K562 (cell line): ENCODE results near the gene CRX. TPM values are rescaled to one million over a fixed set of nuclear protein-coding genes. Genes with fewer than 3 reads are reported as not detected.

Source experiments
- ATAC-seq: fragments of 200-7000 bp; cut with Tn5 transposase; 3 replicates; pipeline ENCODE4 v1.9.1; 2020; ENCODE audit warnings: moderate library complexity
- BruUV-seq: library from RNA; stranded (reverse); fragments of 400-500 nt; replicated peaks from 2 replicates; lab custom pipeline; 2021; lab: Mats Ljungman, UMichigan
- CTCF ChIA-PET: fragments of 300-600 bp; formaldehyde crosslinking; extraction: SDS; loops from one replicate; lab custom pipeline; 2021; ENCODE audit warnings: low intra/inter-chr PET ratio; lab: Yijun Ruan, JAX
- POLR2A ChIA-PET: fragments of 300-600, 350-650 bp; sonication (Branson Sonifier 250); formaldehyde crosslinking; extraction: SDS; loops from one replicate; lab custom pipeline; 2021; ENCODE audit warnings: antibody characterized with exemption, inconsistent platforms; lab: Yijun Ruan, JAX
- DNase-seq, 4 experiments: peaks; one replicate each; pipeline versions ENCODE4 v3.0.0 to v3.0.0-alpha.2; 2011 to 2018; ENCODE audit warnings: low spot score in 3 of 4, mixed read lengths in 3 of 4; ENCODE audit errors: extremely low read depth in 1 of 4
- FAIRE-seq: peaks from 2 replicates; lab custom pipeline; 2011; peaks lifted over from hg19 to GRCh38; lab: Jason Lieb, UNC
- H2AFZ ChIP-seq: 2 replicates; pipeline ENCODE4 v1.6.0; 2011; ENCODE audit warnings: low read depth, low read length, control low read depth, inconsistent platforms
- H3K27ac ChIP-seq: fragments of 200-600 bp; 3 replicates; pipeline ENCODE4 v1.8.0; 2011; ENCODE audit warnings: low read depth, mild to moderate bottlenecking, control low read depth, inconsistent platforms, low read length, moderate library complexity, mixed read lengths; ENCODE audit errors: extremely low read depth
- H3K27me3 ChIP-seq, 2 experiments: fragments of 300-600 bp in 1 of 2; 2 replicates in 1 of 2; 3 replicates in 1 of 2; pipeline versions ENCODE4 v1.6.0 to v1.8.0; 2011; ENCODE audit warnings: inconsistent platforms in 2 of 2, low read length in 2 of 2, mild to moderate bottlenecking in 1 of 2, mixed read lengths in 1 of 2, moderate library complexity in 1 of 2; ENCODE audit not compliant: control insufficient read depth in 2 of 2, insufficient read depth in 2 of 2
- H3K36me3 ChIP-seq: fragments of 300-600 bp; 3 replicates; pipeline ENCODE4 v1.8.0; 2011; ENCODE audit warnings: mild to moderate bottlenecking, low read length, inconsistent platforms; ENCODE audit not compliant: control insufficient read depth, insufficient read depth
- H3K4me1 ChIP-seq, 2 experiments: fragments of 200-600 bp in 1 of 2; replicated peaks in 1 of 2; 2 replicates in 1 of 2; 3 replicates in 1 of 2; pipeline versions ENCODE4 v1.5.1 to v1.8.0; 2011; ENCODE audit warnings: inconsistent platforms in 2 of 2, low read length in 2 of 2, mild to moderate bottlenecking in 1 of 2, mixed read lengths in 1 of 2, moderate library complexity in 1 of 2; ENCODE audit not compliant: control insufficient read depth in 2 of 2, insufficient read depth in 2 of 2
- H3K4me2 ChIP-seq: 2 replicates; pipeline ENCODE4 v1.6.1; 2011; ENCODE audit warnings: low read length, control low read depth, inconsistent platforms, mixed read lengths; ENCODE audit not compliant: insufficient read depth
- H3K4me3 ChIP-seq: fragments of 200-600 bp; sonication (generic), shearing (Covaris generic); 2 replicates; pipeline ENCODE4 v1.5.1; 2016; ENCODE audit warnings: control low read depth, inconsistent platforms
- H3K79me2 ChIP-seq: fragments of 200-600 bp; 3 replicates; pipeline ENCODE4 v1.8.0; 2011; ENCODE audit warnings: low read length, inconsistent platforms; ENCODE audit not compliant: control insufficient read depth, insufficient read depth
- H3K9ac ChIP-seq, 2 experiments: 2 replicates each; pipeline versions ENCODE4 v1.6.0 to v1.6.1; 2011; ENCODE audit warnings: low read depth in 2 of 2, low read length in 2 of 2, control low read depth in 1 of 2, inconsistent platforms in 1 of 2, mild to moderate bottlenecking in 1 of 2, mixed read lengths in 1 of 2; ENCODE audit not compliant: insufficient read depth in 1 of 2
- H3K9me1 ChIP-seq: one replicate; pipeline ENCODE4 v1.6.0; 2011; ENCODE audit warnings: inconsistent platforms, mild to moderate bottlenecking, low read length, moderate library complexity; ENCODE audit not compliant: control insufficient read depth, insufficient read depth
- H3K9me3 ChIP-seq: replicated peaks from 2 replicates; pipeline ENCODE4 v1.5.1; 2011; ENCODE audit warnings: low read depth, low read length, inconsistent platforms; ENCODE audit not compliant: control insufficient read depth, insufficient read depth
- H4K20me1 ChIP-seq: replicated peaks from 2 replicates; pipeline ENCODE4 v1.6.1; 2011; ENCODE audit warnings: low read length, inconsistent platforms, mixed read lengths; ENCODE audit not compliant: control insufficient read depth, insufficient read depth
- NFIC ChIP-seq: fragments of 450-650 bp; IDR thresholded peaks from 2 replicates; pipeline ENCODE4 v1.6.1; 2017; ENCODE audit warnings: mild to moderate bottlenecking, inconsistent platforms
- NFIX ChIP-seq: fragments of 250-450 bp; sonication (Bioruptor Pico); IDR thresholded peaks from 2 replicates; pipeline ENCODE4 v1.4.0; 2020; ENCODE audit warnings: low read depth, mild to moderate bottlenecking, moderate library complexity
- WGBS: fragments of 100-300 bp; shearing (Covaris generic); methylation state at CpG from one replicate; pipeline ENCODE4 v1.1.6; 2016; ENCODE audit warnings: low coverage, mixed read lengths; ENCODE audit not compliant: insufficient coverage; ENCODE audit errors: missing lambda C conversion rate; 5-methylcytosine and 5-hydroxymethylcytosine counted together
- in situ Hi-C: fragments of 300-500 bp; cut with MboI; formaldehyde crosslinking; loops from 4 replicates; pipeline ENCODE4 v1.15.0; 2018; ENCODE audit warnings: inconsistent platforms, mixed read lengths
- intact Hi-C: fragments of 100-400 bp; cut with micrococcal nuclease; formaldehyde crosslinking; loops from 2 replicates; pipeline ENCODE4 v1.14.2; 2022
- polyA plus RNA-seq, 8 experiments: library from polyadenylated mRNA; depleted of rRNA in 4 of 8; stranded (reverse) in 5 of 8; unstranded in 3 of 8; fragments of >200 nt; fragmentation: Nextera tagmentation in 2 of 8; fragmentation: Illumina TruSeq in 1 of 8; extraction: Ambion mirVana in 2 of 8; extraction: Trizol in 1 of 8; gene quantifications; 2 replicates each; pipeline versions ENCODE4 v1.2.1 to v1.2.3, GENCODE V29; 2011 to 2014; ENCODE audit warnings: inconsistent platforms in 1 of 8, missing spikeins in 1 of 8
- total RNA-seq, 7 experiments: library from RNA; depleted of rRNA in 6 of 7; stranded (reverse); fragments of >200 nt in 6 of 7; fragmentation: Illumina TruSeq in 2 of 7; extraction: Trizol in 2 of 7; gene quantifications; 2 replicates each; pipeline versions ENCODE4 v1.2.1 to v1.2.3, GENCODE V29; 2011 to 2021; ENCODE audit warnings: low replicate concordance in 1 of 7
- TF ChIP-seq, protein P1 (sequence below), 2 experiments: fragments of 200-800 bp in 1 of 2; sonication (Bioruptor generic) in 1 of 2; sonication (generic) in 1 of 2; formaldehyde crosslinking in 1 of 2; IDR thresholded peaks in 1 of 2; conservative IDR thresholded peaks in 1 of 2; 2 replicates each; pipeline versions ENCODE4 v1.5.0 to v1.6.1; 2016 to 2020; ENCODE audit warnings: missing compliant biosample characterization in 1 of 2, missing genetic modification characterization in 1 of 2, missing genetic modification reagents in 1 of 2
- TF ChIP-seq, protein P2 (sequence below): fragments of 450-650 bp; IDR thresholded peaks from 2 replicates; pipeline ENCODE4 v1.7.0; 2016; ENCODE audit warnings: borderline replicate concordance

The CRX gene
- total and polyA plus RNA-seq, 9 of the 15 experiments (the other 6 are each of a cell fraction or from before 2014, with no cell fraction given) = 0.01 TPM; not detected in 8

DNA sequence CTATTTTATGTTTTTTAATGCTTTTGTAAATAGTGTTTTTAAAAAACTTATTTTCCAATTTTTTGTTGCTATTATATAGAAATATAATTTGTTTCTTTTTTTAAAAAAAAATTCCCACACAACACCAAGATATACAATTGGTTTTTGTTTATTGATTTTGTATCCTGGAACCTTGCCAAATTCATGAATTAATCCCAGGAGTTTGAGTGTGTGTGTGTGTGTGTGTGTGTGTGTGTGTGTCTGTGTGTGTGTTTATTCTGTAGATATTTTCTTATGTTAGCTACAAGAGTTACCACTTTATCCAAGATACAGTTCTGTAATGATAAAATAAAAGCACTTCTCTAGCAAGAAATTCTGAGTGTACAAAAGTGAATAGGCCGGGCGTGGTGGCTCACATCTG is 25.0 kb upstream of the CRX start:
- Histone ChIP-seq H3K4me2 (no peak overlapping the region), H3K79me2 (no peaks in the 10 kb centered on the region), H3K9me3 (peaks cover 8% of the 10 kb centered on the region; the same call in 1 of the 2 replicates), H3K27me3 (peaks cover 8 to 12% of the 10 kb centered on the region in 2 experiments), H3K4me1 (no peaks in the 10 kb centered on the region; a peak in 1 of 5 replicates), H3K9me1 (no peaks in the 10 kb centered on the region), H3K27ac (no peak overlapping the region), H2AFZ (no peak overlapping the region), H3K36me3 (no peaks in the 10 kb centered on the region), H3K9ac (no peak overlapping the region), H4K20me1 (no peaks in the 10 kb centered on the region), H3K4me3 (no peak overlapping the region)
- TF ChIP-seq NFIX (CRISPR knock-in tag) (0 out of 2 replicates have a peak, but pooled peaks have one; percentile 15), NFIC (peak; percentile 88)
- TF ChIP-seq, protein P1, sequence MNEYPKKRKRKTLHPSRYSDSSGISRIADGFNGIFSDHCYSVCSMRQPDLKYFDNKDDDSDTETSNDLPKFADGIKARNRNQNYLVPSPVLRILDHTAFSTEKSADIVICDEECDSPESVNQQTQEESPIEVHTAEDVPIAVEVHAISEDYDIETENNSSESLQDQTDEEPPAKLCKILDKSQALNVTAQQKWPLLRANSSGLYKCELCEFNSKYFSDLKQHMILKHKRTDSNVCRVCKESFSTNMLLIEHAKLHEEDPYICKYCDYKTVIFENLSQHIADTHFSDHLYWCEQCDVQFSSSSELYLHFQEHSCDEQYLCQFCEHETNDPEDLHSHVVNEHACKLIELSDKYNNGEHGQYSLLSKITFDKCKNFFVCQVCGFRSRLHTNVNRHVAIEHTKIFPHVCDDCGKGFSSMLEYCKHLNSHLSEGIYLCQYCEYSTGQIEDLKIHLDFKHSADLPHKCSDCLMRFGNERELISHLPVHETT (CRISPR knock-in tag; conservative IDR thresholded peaks at IDR 0.05 in 1 of 2, IDR thresholded peaks at IDR 0.05 in 1 of 2) = no peak
- TF ChIP-seq, protein P2, sequence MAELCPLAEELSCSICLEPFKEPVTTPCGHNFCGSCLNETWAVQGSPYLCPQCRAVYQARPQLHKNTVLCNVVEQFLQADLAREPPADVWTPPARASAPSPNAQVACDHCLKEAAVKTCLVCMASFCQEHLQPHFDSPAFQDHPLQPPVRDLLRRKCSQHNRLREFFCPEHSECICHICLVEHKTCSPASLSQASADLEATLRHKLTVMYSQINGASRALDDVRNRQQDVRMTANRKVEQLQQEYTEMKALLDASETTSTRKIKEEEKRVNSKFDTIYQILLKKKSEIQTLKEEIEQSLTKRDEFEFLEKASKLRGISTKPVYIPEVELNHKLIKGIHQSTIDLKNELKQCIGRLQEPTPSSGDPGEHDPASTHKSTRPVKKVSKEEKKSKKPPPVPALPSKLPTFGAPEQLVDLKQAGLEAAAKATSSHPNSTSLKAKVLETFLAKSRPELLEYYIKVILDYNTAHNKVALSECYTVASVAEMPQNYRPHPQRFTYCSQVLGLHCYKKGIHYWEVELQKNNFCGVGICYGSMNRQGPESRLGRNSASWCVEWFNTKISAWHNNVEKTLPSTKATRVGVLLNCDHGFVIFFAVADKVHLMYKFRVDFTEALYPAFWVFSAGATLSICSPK = no peak
- BruUV-seq = no TSS peak
- intact Hi-C loops (no loop called here), in situ Hi-C loops (no loop called here)
- ChIA-PET POLR2A (no interaction called here), CTCF (no interaction called here)
- FAIRE-seq (no peak), ATAC-seq (no peak), DNase-seq (no peak)
- WGBS = 24% methylated on average over 2 of the region's 2 CpGs
